Measurements from ENCODE around the gene LRCOL1.

Gene LRCOL1

GRCh38 chr12:132572801-132573760 lies 37.3 kb downstream of the LRCOL1 start:
- Histone ChIP-seq H3K27ac (no peak overlapping the region), H3K4me3 (no peak overlapping the region)

GRCh38 chr12:132572106-132572505 lies 38.3 kb downstream of the LRCOL1 start:
- H3K4me3 ChIP-seq = no peak overlapping the region
- no peak overlapping the region for H3K27ac ChIP-seq

GRCh38 chr12:132571598-132571997 lies 38.8 kb downstream of the LRCOL1 start:
- H3K27ac ChIP-seq = no peak overlapping the region
- H3K4me3 ChIP-seq = no peak overlapping the region

GRCh38 chr12:132571051-132571450 lies 39.3 kb downstream of the LRCOL1 start:
- H3K4me3 ChIP-seq = no peak overlapping the region
- H3K27ac ChIP-seq = no peak overlapping the region

GRCh38 chr12:132570635-132571034 lies 39.7 kb downstream of the LRCOL1 start:
- Histone ChIP-seq H3K4me3 (no peak overlapping the region), H3K27ac (no peak overlapping the region)

GRCh38 chr12:132569856-132570480 lies 40.4 kb downstream of the LRCOL1 start:
- H3K27ac ChIP-seq = no peak overlapping the region
- H3K4me3 ChIP-seq = no peak overlapping the region

DNA sequence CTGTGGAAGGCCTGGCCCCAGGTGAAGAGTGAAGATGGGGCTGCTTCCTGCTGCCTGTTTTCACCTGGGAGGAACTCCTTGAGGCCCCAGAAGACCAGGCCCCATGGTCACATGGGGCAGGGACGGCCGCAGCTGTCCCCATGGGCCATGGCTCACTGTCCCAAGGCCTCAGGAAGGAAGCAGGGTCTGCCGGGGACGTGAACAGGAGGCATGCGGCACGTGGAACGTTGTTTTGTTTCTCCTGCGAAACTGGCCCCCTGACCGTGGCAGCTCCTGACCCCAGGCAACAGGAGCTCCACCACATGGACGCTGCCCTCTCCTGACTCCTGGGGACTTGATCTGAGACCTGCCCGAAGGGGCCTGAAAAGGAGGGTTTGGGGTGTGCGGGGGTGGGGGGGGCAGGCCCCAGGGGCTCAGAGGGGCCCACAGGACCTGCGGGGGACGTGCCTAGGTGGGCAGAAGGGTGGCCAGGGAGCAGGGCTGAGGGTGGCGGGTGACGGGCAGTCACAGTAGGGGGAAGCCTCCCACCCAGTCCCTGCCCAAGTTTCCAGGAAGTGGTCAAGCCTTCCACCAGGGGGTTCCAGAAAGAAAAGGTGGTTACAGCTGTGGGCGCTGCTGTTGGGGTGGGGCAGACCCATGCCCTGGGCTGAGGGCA lies 41.4 kb downstream of the LRCOL1 start:
- no peak overlapping the region for H3K4me3 ChIP-seq
- no peak overlapping the region for H3K27ac ChIP-seq

DNA sequence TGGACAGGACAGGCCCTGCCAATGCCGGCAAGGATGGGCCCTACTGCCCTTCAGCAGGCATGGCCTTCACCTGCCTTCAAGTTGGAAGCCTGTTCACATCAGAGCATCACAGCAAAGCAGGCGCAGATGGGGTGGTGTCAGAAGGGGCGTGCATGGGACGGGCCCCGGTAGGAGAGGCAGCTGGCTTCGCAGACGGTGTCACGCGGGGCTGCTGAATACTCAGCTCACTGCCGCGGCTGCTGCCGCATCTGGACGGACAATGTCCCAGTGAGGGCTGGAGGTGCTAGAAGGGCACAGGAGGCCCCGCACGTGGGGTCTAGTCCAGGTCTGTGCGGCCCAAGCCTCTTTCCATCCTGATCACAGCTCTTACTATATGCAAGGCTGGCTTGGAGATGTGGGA lies 42.1 kb downstream of the LRCOL1 start:
- H3K27ac ChIP-seq = no peak overlapping the region
- no peak overlapping the region for H3K4me3 ChIP-seq

DNA sequence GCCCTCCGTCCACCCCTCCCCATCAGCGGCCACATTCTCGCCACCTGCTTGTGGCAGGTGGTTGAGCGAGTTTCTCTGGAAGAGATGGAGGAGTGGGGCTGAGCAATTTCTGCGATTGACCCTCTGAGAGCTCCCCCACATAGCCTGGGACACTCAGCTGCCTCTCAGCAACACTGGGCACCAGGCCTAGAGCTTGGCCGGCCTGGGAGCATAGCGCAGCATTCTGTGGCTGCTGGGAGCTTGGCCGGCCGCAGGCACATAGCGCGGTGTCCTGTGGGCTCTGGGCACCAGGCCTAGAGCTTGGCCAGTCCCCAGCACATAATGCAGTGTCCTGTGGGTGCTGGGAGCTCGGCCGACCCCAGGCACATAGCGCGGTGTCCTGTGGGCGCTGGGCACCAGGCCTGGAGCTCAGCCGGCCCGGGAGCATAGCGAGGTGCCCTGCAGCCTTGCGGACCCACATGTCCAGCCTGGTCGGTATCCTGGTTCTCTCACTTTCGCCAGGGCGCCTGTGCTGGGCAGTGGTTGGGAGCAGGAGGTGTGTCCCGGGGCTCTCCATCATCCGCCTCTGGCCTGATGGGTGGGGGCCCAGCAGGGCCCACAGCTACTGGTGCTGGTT lies 43.8 kb downstream of the LRCOL1 start:
- H3K27ac ChIP-seq = no peak overlapping the region
- no peak overlapping the region for H3K4me3 ChIP-seq

DNA sequence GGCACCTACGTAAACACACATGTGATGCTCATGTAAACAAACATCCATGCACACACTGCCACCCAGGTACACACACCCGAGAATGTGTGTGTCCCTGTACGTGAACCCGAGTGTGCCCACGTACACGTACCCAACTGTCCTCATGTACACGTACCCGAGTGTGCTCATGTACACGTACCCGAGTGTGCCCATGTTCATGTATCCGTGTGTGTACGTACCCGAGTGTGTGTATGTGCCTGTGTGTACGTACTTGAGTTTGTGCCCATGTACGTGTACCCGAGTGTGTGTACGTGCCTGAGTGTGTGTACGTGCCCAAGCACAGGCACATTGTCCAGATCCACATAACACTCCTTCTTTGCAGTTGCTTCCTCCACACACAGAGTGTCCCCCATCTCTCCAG lies 45.0 kb downstream of the LRCOL1 start:
- no peak overlapping the region for H3K4me3 ChIP-seq
- no peak overlapping the region for H3K27ac ChIP-seq

DNA sequence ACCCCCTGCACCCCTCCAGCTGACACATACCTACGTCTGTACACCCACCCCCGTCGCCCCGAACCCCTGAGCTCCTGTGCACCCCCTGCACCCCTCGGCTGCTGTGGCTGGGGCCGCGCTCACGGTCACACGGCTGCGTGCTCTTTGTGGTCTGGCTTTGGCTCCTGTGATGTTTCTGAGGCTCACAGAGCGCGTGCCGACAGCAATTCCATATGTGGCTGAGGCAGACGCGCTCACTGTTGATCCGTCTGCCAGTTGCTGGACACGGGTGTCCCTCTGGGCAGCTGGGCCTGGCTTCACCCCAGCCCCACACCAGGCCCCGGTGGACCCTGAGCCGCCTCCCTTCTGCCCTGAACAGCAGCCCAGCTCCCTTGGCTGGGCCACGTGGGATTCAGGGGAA lies 46.5 kb downstream of the LRCOL1 start:
- Histone ChIP-seq H3K4me3 (no peak overlapping the region), H3K27ac (no peak overlapping the region)

DNA sequence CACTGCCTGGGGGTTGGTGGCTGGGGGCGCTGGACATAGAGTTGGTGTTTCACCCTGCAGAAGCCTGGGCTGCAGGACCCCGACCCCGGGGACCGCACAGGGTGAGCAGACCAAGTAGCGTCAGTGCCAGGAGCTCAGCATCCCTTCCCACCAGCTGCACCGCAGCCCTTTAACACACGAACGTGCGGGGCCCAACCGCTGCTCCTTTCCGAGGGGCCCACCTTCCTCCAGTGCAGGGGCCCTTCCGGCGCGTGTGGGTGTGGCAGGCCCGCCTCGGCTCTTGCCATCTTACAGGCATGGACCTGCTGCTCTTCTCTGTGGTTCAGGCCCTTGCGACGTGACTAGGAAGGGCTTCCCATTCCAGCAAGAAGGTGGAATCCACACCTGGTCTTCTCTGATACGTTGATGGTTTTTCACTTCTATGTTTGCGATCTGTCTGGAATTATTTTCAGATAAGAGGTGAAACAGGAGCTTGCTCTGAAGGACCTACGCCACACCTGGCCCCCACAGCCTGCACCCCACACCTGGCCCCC lies 47.8 kb downstream of the LRCOL1 start:
- no peak overlapping the region for H3K4me3 ChIP-seq
- H3K27ac ChIP-seq = no peak overlapping the region

GRCh38 chr12:132561427-132562156 lies 48.8 kb downstream of the LRCOL1 start:
- Histone ChIP-seq H3K27ac (no peak overlapping the region), H3K4me3 (peak overlapping the region in 1 of 7 experiments; percentile 66)

DNA sequence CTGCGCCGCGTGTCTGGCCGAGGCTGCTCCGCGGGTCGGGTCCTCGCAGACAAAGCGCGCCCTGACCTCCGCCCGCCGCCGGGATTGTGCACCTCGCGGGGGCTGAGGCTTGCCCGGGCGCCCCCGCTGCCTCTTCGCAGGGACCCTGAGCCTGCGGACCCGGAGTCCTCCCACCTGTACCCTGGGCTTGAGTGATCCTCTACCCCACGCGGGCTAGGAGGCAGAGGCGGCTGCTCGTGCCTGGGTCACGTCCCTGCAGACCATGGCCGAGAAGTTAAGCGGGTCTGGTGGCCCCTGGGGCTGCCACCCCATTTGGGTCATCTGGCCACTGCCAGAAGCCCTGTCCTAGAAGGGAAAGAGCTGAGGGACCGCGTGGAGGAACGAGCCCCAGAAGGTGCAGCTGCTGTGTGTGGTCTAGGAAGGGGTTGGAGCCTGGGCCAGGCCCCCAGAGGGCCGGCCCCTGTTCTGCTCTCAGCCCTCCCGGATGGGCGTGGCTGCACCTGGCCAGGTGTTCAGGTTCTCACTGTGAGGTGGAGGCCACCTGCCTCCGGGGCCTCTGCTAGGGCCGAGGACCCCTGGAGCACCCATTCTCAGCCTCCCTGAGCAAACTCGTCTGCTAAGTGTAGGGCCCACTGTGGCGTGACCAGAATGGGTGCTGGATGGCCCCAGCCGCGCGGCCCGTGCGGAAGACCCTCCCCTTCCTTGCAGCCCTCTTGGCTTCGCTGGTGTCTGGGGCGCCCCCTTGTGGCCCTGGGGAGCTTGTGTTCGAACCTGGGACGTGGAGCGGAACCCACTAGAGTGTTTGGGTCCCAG lies 49.6 kb downstream of the LRCOL1 start:
- peak overlapping the region in 10 of 21 experiments; percentile 5 to 89 (median 56) for H3K27ac ChIP-seq
- H3K4me3 ChIP-seq = peak overlapping the region; percentile 50 to 66 (median 56)

- H3K4me3 ChIP-seq = peak overlapping the region; percentile 50 to 66 (median 56)
- peak overlapping the region in 12 of 21 experiments; percentile 5 to 89 (median 52) for H3K27ac ChIP-seq
Observed at GRCh38 chr12:132560364-132560613, 50.1 kb downstream of the LRCOL1 start.

GRCh38 chr12:132559652-132560363 lies 50.6 kb downstream of the LRCOL1 start:
- Histone ChIP-seq H3K4me3 (peak overlapping the region; percentile 50 to 66 (median 56)), H3K27ac (peak overlapping the region in 12 of 21 experiments; percentile 5 to 89 (median 52))

DNA sequence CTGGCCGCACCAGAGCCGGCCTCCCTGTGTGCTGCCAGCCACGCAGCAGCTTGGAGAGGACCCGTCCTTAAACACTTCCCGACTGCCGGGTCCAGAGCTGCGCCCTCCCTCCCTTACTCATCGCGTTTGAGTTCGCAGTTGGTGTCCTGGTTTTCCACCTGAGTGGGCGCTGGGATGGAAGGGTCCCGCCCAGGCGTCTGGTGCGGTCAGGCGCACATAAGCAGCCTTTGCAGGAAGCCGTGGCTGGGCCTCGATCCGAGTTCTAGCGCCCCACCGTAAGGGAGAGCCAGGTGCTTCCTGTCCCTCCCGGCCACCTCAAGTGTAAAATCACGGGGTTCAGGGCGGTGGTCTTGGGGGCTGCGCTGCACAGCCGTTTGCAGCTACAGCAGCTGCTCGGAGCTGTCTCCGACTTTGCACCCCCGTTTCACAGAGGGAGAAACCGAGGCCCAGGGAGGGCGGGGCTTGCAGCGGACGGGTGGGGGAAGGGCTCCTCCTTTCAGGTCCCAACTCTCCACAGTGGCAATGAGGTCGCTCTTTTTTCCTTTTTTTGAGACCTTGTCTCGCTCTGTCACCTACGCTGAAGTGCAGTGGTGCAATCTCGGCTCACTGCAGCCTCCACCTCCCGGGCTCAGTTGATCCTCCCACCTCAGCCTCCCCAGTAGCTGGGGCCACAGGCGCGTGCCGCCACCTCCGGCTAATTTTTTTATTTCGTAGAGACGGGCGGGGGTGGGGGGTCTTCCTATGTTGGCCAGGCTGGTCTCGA lies 51.3 kb downstream of the LRCOL1 start:
- Histone ChIP-seq H3K27ac (peak overlapping the region in 1 of 21 experiments; percentile 54), H3K4me3 (peak overlapping the region; percentile 50 to 66 (median 56))
